Peyer's patch (tissue), 4 donors: ENCODE measurements around the gene DHX29. TPM values are rescaled to one million over a fixed set of nuclear protein-coding genes. Genes with fewer than 3 reads are reported as not detected.

Source experiments
- DNase-seq, 3 donors: peaks; one replicate each; pipeline ENCODE4 v3.0.0-alpha.2; 2017 to 2019
- H3K27ac ChIP-seq, 4 donors: fragments of 200-600 bp; sonication (generic); one replicate each; pipeline ENCODE4 v1.5.1; 2016 to 2019
- H3K27me3 ChIP-seq, 2 donors: fragments of 200-600 bp; sonication (generic); one replicate each; pipeline ENCODE4 v1.5.1; 2019
- H3K36me3 ChIP-seq, 3 donors: fragments of 200-600 bp; sonication (generic); one replicate each; pipeline ENCODE4 v1.5.1; 2016 to 2019
- H3K4me1 ChIP-seq, 4 donors: fragments of 200-600 bp; sonication (generic); one replicate each; pipeline ENCODE4 v1.5.1; 2016 to 2019
- H3K4me3 ChIP-seq, 4 donors: fragments of 200-600 bp; sonication (generic); 1 replicate in 3 of 4; 2 replicates in 1 of 4; pipeline ENCODE4 v1.5.1; 2016 to 2019; ENCODE audit warnings: mild to moderate bottlenecking in 1 of 4
- H3K9me3 ChIP-seq, 4 donors: fragments of 200-600 bp; sonication (generic); one replicate each; pipeline ENCODE4 v1.5.1; 2016 to 2019; ENCODE audit warnings: mild to moderate bottlenecking in 1 of 4
- CTCF ChIP-seq, 6 experiments: fragments of 450-650 bp in 4 of 6; fragments of 200-600 bp in 2 of 6; sonication (generic) in 1 of 6; IDR thresholded peaks; one replicate each; pipeline ENCODE4 v1.5.1; 2017 to 2019; ENCODE audit warnings: antibody characterized with exemption in 6 of 6, mild to moderate bottlenecking in 3 of 6, moderate library complexity in 1 of 6
- POLR2A ChIP-seq, 2 donors: fragments of 450-650 bp; IDR thresholded peaks; one replicate each; pipeline ENCODE4 v1.5.1; 2017; ENCODE audit warnings: antibody characterized with exemption in 2 of 2, mild to moderate bottlenecking in 2 of 2, moderate library complexity in 2 of 2
- total RNA-seq, 4 donors: library from RNA; depleted of rRNA; stranded (reverse); fragments of >200 nt; gene quantifications; one replicate each; pipeline ENCODE4 v1.1.0, GENCODE V29; 2016

Gene DHX29
- total RNA-seq, 4 donors from 2014 or later: 16.0 to 26.4 (median 20.9) TPM

GRCh38 chr5:55286411-55286933 lies 21.0 kb downstream of the DHX29 start:
- H3K4me1 ChIP-seq: no peaks in the 10 kb centered on the region
- DNase-seq: no peak
- peaks cover 0 to 92% (median 0%) of the 10 kb centered on the region in 3 donors for H3K36me3 ChIP-seq
- no peak overlapping the region for H3K4me3 ChIP-seq
- H3K9me3 ChIP-seq: no peaks in the 10 kb centered on the region
- no peaks in the 10 kb centered on the region for H3K27me3 ChIP-seq
- TF ChIP-seq POLR2A (IDR thresholded peaks at IDR 0.05): no peak
- H3K27ac ChIP-seq: no peak overlapping the region

- Histone ChIP-seq H3K27me3 (no peaks in the 10 kb centered on the region), H3K36me3 (peaks cover 0 to 91% (median 0%) of the 10 kb centered on the region in 3 donors), H3K4me1 (no peaks in the 10 kb centered on the region), H3K27ac (no peak overlapping the region), H3K9me3 (no peaks in the 10 kb centered on the region), H3K4me3 (no peak overlapping the region)
- TF ChIP-seq POLR2A (IDR thresholded peaks at IDR 0.05) (no peak), CTCF (IDR thresholded peaks at IDR 0.05) (no peak)
- no peak for DNase-seq
These were observed 28.7 kb downstream of the DHX29 start for GRCh38 chr5:55278778-55279177.

GRCh38 chr5:55276771-55277170 lies 30.7 kb downstream of the DHX29 start:
- H3K36me3 ChIP-seq: peaks cover 0 to 90% (median 0%) of the 10 kb centered on the region in 3 donors

GRCh38 chr5:55258339-55258738 lies 49.2 kb downstream of the DHX29 start:
- DNase-seq: no peak
- peaks cover 0 to 75% (median 0%) of the 10 kb centered on the region in 3 donors for H3K36me3 ChIP-seq
- H3K27ac ChIP-seq: no peak overlapping the region
- no peaks in the 10 kb centered on the region for H3K27me3 ChIP-seq
- no peaks in the 10 kb centered on the region for H3K4me1 ChIP-seq
- no peak overlapping the region for H3K4me3 ChIP-seq
- no peaks in the 10 kb centered on the region for H3K9me3 ChIP-seq
- TF ChIP-seq CTCF (IDR thresholded peaks at IDR 0.05): no peak
- TF ChIP-seq POLR2A (IDR thresholded peaks at IDR 0.05): no peak

More at GRCh38 chr5:55276771-55277170, 30.7 kb downstream of the DHX29 start:
- no peaks in the 10 kb centered on the region for H3K9me3 ChIP-seq
- TF ChIP-seq POLR2A (IDR thresholded peaks at IDR 0.05): no peak
- H3K4me1 ChIP-seq: no peaks in the 10 kb centered on the region
- no peak overlapping the region for H3K4me3 ChIP-seq
- DNase-seq: no peak
- no peaks in the 10 kb centered on the region for H3K27me3 ChIP-seq
- no peak overlapping the region for H3K27ac ChIP-seq

- Histone ChIP-seq H3K27ac (no peak overlapping the region), H3K4me1 (no peaks in the 10 kb centered on the region), H3K9me3 (no peaks in the 10 kb centered on the region), H3K36me3 (peaks cover 0 to 47% (median 0%) of the 10 kb centered on the region in 3 donors), H3K27me3 (no peaks in the 10 kb centered on the region), H3K4me3 (no peak overlapping the region)
- DNase-seq: no peak
- no peak for TF ChIP-seq CTCF (IDR thresholded peaks at IDR 0.05)
- no peak for TF ChIP-seq POLR2A (IDR thresholded peaks at IDR 0.05)
These were observed 52.7 kb downstream of the DHX29 start for GRCh38 chr5:55254802-55255201.

GRCh38 chr5:55250064-55250463 lies 57.4 kb downstream of the DHX29 start:
- H3K4me3 ChIP-seq: no peak overlapping the region
- no peak overlapping the region for H3K27ac ChIP-seq
- H3K4me1 ChIP-seq: no peaks in the 10 kb centered on the region
- H3K27me3 ChIP-seq: no peaks in the 10 kb centered on the region
- H3K36me3 ChIP-seq: peaks cover 0 to 10% (median 0%) of the 10 kb centered on the region in 3 donors
- peaks cover 0 to 7% (median 2%) of the 10 kb centered on the region in 4 donors for H3K9me3 ChIP-seq
- DNase-seq: no peak
- TF ChIP-seq POLR2A (IDR thresholded peaks at IDR 0.05): no peak
- no peak for TF ChIP-seq CTCF (IDR thresholded peaks at IDR 0.05)

GRCh38 chr5:55241746-55242145 lies 65.7 kb downstream of the DHX29 start:
- Histone ChIP-seq H3K36me3 (no peaks in the 10 kb centered on the region), H3K4me1 (no peaks in the 10 kb centered on the region), H3K9me3 (no peaks in the 10 kb centered on the region), H3K4me3 (no peak overlapping the region), H3K27ac (no peak overlapping the region), H3K27me3 (no peaks in the 10 kb centered on the region)
- DNase-seq: no peak
- TF ChIP-seq CTCF (IDR thresholded peaks at IDR 0.05) (no peak), POLR2A (IDR thresholded peaks at IDR 0.05) (no peak)
